ENCODE data around the gene CGB8. TPM values are rescaled to one million over a fixed set of nuclear protein-coding genes. Genes with fewer than 3 reads are reported as not detected.
A peak's percentile ranks its signal among the peaks of the same experiment; 100 is the strongest.
"Not testable (repeated sequence)": the region's sequence is repeated elsewhere in the genome, so short reads cannot be mapped to it uniquely, and the experiment has no call there.

CGB8 gene
- total RNA-seq, 1 donor from 2014 or later = 9.4 TPM

DNA sequence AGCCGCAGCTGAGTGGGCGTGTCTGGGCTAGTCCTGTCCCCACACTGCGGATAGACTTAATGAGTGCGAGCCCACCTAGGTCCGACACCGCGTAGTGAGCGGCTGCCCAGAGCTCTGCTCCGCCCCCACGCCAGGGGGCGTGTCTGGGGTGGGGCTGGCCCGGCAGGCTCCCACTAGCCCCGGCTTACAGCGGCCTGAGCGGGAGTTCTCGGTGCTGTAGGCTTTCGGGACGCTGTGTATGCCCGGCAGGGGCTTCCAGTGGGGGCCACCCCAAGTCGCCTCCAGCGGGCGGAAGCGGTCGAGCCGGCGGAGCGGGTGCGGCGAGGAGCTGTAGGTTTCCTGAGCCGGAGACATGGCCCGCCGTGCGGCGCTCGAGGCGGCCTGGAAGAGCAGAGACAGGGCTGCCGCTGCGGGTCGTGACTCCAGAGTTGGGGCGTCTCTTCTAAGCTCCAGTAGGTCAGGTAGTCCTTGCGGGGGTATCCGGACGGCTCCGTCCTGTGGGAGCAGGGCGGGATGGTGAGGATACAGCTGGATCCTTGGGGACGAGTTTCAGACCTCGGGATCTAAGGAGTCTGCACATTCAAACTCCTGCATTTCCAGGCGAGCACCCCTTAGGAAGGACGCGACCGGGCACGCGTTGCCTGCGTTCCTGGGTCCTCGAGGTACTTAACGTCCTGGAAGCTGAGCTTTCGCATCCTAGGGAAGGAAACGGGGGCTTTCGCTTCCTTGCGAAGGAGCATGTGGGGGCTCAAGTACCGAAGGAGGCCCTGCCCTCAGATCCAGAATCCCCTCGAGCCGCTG is 7.4 kb upstream of the CGB8 start:
- Histone ChIP-seq H3K9ac (ENCODE audit: low read length) (peak overlapping the region; percentile 81), H3K27me3 (ENCODE audit: insufficient read depth, low read length) (no peaks in the 10 kb centered on the region), H2AFZ (ENCODE audit: low read depth, low read length) (peak overlapping the region; percentile 78), H3K4me3 (ENCODE audit: insufficient read depth, low read depth, low read length) (peak overlapping the region; percentile 81), H3K79me2 (ENCODE audit: insufficient read depth, low read length) (peaks cover 52% of the 10 kb centered on the region), H4K20me1 (ENCODE audit: insufficient read depth, low read length) (peaks cover 29% of the 10 kb centered on the region), H3K4me2 (ENCODE audit: low read length) (peak overlapping the region; percentile 90), H3K9me3 (ENCODE audit: insufficient read depth, low read depth, low read length) (no peaks in the 10 kb centered on the region), H3K36me3 (ENCODE audit: insufficient read depth, low read length) (no peaks in the 10 kb centered on the region), H3K4me1 (ENCODE audit: insufficient read depth, low read length) (peaks cover 19% of the 10 kb centered on the region), H3K27ac (ENCODE audit: low read depth, low read length) (peak overlapping the region; percentile 23)
- H3K9me3 Mint-ChIP-seq (ENCODE audit: unreplicated experiment) = no peaks in the 10 kb centered on the region
- H3K27me3 Mint-ChIP-seq (ENCODE audit: low read depth, unreplicated experiment) = peaks cover 10% of the 10 kb centered on the region
- peak overlapping the region; percentile 93 for H3K4me3 Mint-ChIP-seq (ENCODE audit: unreplicated experiment)
- peak overlapping the region; percentile 69 for H3K27ac Mint-ChIP-seq (ENCODE audit: unreplicated experiment)
- H3K36me3 Mint-ChIP-seq (ENCODE audit: low read depth, unreplicated experiment) = peaks cover 7% of the 10 kb centered on the region
- FAIRE-seq (no peak), DNase-seq (ENCODE audit: low read depth) (peak; percentile 35)
- TF ChIP-seq EZH2 (IDR thresholded peaks at IDR 0.05; ENCODE audit: insufficient read depth, low read length) = no peak
- TF ChIP-seq, protein P1, sequence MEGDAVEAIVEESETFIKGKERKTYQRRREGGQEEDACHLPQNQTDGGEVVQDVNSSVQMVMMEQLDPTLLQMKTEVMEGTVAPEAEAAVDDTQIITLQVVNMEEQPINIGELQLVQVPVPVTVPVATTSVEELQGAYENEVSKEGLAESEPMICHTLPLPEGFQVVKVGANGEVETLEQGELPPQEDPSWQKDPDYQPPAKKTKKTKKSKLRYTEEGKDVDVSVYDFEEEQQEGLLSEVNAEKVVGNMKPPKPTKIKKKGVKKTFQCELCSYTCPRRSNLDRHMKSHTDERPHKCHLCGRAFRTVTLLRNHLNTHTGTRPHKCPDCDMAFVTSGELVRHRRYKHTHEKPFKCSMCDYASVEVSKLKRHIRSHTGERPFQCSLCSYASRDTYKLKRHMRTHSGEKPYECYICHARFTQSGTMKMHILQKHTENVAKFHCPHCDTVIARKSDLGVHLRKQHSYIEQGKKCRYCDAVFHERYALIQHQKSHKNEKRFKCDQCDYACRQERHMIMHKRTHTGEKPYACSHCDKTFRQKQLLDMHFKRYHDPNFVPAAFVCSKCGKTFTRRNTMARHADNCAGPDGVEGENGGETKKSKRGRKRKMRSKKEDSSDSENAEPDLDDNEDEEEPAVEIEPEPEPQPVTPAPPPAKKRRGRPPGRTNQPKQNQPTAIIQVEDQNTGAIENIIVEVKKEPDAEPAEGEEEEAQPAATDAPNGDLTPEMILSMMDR (IDR thresholded peaks at IDR 0.05; ENCODE audit: insufficient read depth, low read depth, low read length) = no peak
- H3K4me1 Mint-ChIP-seq (ENCODE audit: low read depth, unreplicated experiment) = peaks cover 11% of the 10 kb centered on the region

DNA sequence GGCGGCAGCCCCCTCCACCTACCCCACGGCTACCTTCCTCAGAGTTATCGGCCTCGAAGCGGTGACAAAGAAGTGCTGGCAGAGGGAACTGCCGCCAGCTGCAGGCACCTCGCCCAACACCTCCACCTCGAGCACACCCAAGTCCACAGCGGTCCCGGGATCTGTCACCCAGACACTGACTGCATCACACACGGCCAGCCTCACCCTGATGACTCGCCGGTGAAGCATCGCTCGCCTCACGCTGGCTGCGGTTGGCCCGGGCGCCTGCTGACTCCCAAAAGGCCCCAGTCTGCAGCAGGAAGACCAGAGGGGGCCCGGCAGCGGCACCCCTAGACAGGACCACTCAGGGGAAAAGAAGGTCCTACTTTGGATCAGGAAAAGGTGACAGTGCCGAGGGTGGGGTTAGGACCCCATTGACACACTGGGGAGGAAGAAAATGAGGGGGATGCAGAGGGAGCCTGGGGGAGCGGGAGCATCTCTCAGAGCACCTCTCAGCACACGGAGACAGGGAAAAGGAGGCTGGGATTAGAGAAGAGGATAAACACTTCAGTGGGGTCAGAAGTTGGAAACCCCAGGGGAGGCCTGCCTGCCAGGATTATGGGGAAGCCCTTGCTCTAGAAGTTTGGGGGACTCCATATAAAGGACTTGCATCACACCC is 1.6 kb upstream of the CGB8 start:
- not testable (repeated sequence) for H3K4me3 ChIP-seq (ENCODE audit: insufficient read depth, low read depth, low read length); H3K9me3 Mint-ChIP-seq (ENCODE audit: unreplicated experiment); H3K27me3 ChIP-seq (ENCODE audit: insufficient read depth, low read length); H3K79me2 ChIP-seq (ENCODE audit: insufficient read depth, low read length); H3K36me3 Mint-ChIP-seq (ENCODE audit: low read depth, unreplicated experiment); H4K20me1 ChIP-seq (ENCODE audit: insufficient read depth, low read length); H3K4me1 ChIP-seq (ENCODE audit: insufficient read depth, low read length); FAIRE-seq; H3K36me3 ChIP-seq (ENCODE audit: insufficient read depth, low read length); H3K9me3 ChIP-seq (ENCODE audit: insufficient read depth, low read depth, low read length); H3K27me3 Mint-ChIP-seq (ENCODE audit: low read depth, unreplicated experiment)
- peaks cover 11% of the 10 kb centered on the region for H3K4me1 Mint-ChIP-seq (ENCODE audit: low read depth, unreplicated experiment)
- H2AFZ ChIP-seq (ENCODE audit: low read depth, low read length) = peak overlapping the region; percentile 50
- peak overlapping the region; percentile 91 for H3K27ac Mint-ChIP-seq (ENCODE audit: unreplicated experiment)
- H3K4me3 Mint-ChIP-seq (ENCODE audit: unreplicated experiment) = peak overlapping the region; percentile 50
- peak overlapping the region; percentile 63 for H3K9ac ChIP-seq (ENCODE audit: low read length)
- H3K27ac ChIP-seq (ENCODE audit: low read depth, low read length) = peak overlapping the region; percentile 75
- H3K4me2 ChIP-seq (ENCODE audit: low read length) = peak overlapping the region; percentile 62
- peak; percentile 78 for DNase-seq (ENCODE audit: low read depth)

DNA sequence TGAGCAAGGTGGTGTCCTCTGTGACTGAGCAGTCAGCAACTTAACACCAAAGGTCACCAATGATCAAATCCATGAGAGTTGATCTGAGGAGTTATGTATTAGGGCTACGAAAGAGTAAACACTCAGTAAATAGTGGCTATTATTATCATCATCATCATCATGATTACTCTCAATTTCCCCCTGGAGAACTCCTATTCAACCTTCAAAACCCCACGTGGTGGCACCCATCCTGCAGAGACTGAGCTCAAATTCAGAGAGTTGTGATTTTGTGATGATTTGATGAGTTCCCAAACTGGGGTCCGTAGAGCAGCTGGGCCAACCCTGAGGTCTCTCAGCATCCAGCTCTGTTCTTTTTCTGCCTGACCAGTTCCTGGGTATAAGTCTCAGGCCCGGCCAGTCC is 923 bp upstream of the CGB8 start:
- H3K36me3 Mint-ChIP-seq (ENCODE audit: low read depth, unreplicated experiment); H3K4me3 Mint-ChIP-seq (ENCODE audit: unreplicated experiment); H3K27ac ChIP-seq (ENCODE audit: low read depth, low read length); H3K9me3 Mint-ChIP-seq (ENCODE audit: unreplicated experiment); H3K36me3 ChIP-seq (ENCODE audit: insufficient read depth, low read length); H4K20me1 ChIP-seq (ENCODE audit: insufficient read depth, low read length); H3K27me3 Mint-ChIP-seq (ENCODE audit: low read depth, unreplicated experiment); H3K27me3 ChIP-seq (ENCODE audit: insufficient read depth, low read length); H3K9me3 ChIP-seq (ENCODE audit: insufficient read depth, low read depth, low read length); H3K4me1 ChIP-seq (ENCODE audit: insufficient read depth, low read length); H3K9ac ChIP-seq (ENCODE audit: low read length); H2AFZ ChIP-seq (ENCODE audit: low read depth, low read length); FAIRE-seq; DNase-seq (ENCODE audit: low read depth); H3K79me2 ChIP-seq (ENCODE audit: insufficient read depth, low read length); H3K4me3 ChIP-seq (ENCODE audit: insufficient read depth, low read depth, low read length): not testable (repeated sequence)
- Mint-ChIP-seq H3K4me1 (ENCODE audit: low read depth, unreplicated experiment) (peaks cover 11% of the 10 kb centered on the region), H3K27ac (ENCODE audit: unreplicated experiment) (peak overlapping the region; percentile 91)
- H3K4me2 ChIP-seq (ENCODE audit: low read length) = peak overlapping the region; percentile 62

DNA sequence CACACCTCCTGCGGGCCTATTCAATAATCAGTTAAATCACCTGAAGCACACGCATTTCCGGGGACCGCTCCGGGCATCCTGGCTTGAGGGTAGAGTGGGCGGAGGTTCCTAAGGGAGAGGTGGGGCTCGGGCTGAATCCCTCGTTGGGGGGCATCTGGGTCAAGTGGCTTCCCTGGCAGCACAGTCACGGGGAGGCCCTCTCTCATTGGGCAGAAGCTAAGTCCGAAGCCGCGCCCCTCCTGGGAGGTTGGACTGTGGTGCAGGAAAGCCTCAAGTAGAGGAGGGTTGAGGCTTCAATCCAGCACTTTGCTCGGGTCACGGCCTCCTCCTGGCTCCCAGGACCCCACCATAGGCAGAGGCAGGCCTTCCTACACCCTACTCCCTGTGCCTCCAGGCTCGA is 5.4 kb downstream of the CGB8 start, which contains the start of gene CGB5:
Gene CGB5, plus strand, starts transcription at position 301 of the 400 bp plus-strand sequence. CDS start 362 bp downstream, outside the sequence.
- H3K9me3 Mint-ChIP-seq (ENCODE audit: unreplicated experiment); FAIRE-seq; H3K36me3 ChIP-seq (ENCODE audit: insufficient read depth, low read length); H3K36me3 Mint-ChIP-seq (ENCODE audit: low read depth, unreplicated experiment); H3K27me3 Mint-ChIP-seq (ENCODE audit: low read depth, unreplicated experiment); H4K20me1 ChIP-seq (ENCODE audit: insufficient read depth, low read length); H2AFZ ChIP-seq (ENCODE audit: low read depth, low read length); H3K79me2 ChIP-seq (ENCODE audit: insufficient read depth, low read length); H3K4me2 ChIP-seq (ENCODE audit: low read length); H3K9ac ChIP-seq (ENCODE audit: low read length); H3K9me3 ChIP-seq (ENCODE audit: insufficient read depth, low read depth, low read length); H3K4me3 ChIP-seq (ENCODE audit: insufficient read depth, low read depth, low read length); H3K27ac Mint-ChIP-seq (ENCODE audit: unreplicated experiment); H3K27me3 ChIP-seq (ENCODE audit: insufficient read depth, low read length); H3K27ac ChIP-seq (ENCODE audit: low read depth, low read length); DNase-seq (ENCODE audit: low read depth); H3K4me3 Mint-ChIP-seq (ENCODE audit: unreplicated experiment): not testable (repeated sequence)
- H3K4me1 ChIP-seq (ENCODE audit: insufficient read depth, low read length) = peaks cover 14% of the 10 kb centered on the region
- H3K4me1 Mint-ChIP-seq (ENCODE audit: low read depth, unreplicated experiment) = peaks cover 14% of the 10 kb centered on the region

DNA sequence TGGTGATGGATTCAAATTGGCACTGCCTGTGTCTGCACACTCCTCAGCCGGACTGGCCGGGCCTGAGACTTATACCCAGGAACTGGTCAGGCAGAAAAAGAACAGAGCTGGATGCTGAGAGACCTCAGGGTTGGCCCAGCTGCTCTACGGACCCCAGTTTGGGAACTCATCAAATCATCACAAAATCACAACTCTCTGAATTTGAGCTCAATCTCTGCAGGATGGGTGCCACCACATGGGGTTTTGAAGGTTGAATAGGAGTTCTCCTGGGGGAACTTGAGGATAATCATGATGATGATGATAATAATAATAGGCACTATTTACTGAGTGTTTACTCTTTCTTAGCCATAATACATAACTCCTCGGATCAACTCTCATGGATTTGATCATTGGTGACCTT is 6.2 kb downstream of the CGB8 start:
- not testable (repeated sequence) for H3K36me3 ChIP-seq (ENCODE audit: insufficient read depth, low read length); H3K9me3 Mint-ChIP-seq (ENCODE audit: unreplicated experiment); H3K4me3 ChIP-seq (ENCODE audit: insufficient read depth, low read depth, low read length); H3K9me3 ChIP-seq (ENCODE audit: insufficient read depth, low read depth, low read length); H3K36me3 Mint-ChIP-seq (ENCODE audit: low read depth, unreplicated experiment); H3K27me3 Mint-ChIP-seq (ENCODE audit: low read depth, unreplicated experiment); H4K20me1 ChIP-seq (ENCODE audit: insufficient read depth, low read length); FAIRE-seq; H3K9ac ChIP-seq (ENCODE audit: low read length); H3K27me3 ChIP-seq (ENCODE audit: insufficient read depth, low read length); H3K27ac Mint-ChIP-seq (ENCODE audit: unreplicated experiment); DNase-seq (ENCODE audit: low read depth); H3K27ac ChIP-seq (ENCODE audit: low read depth, low read length); H2AFZ ChIP-seq (ENCODE audit: low read depth, low read length); H3K4me3 Mint-ChIP-seq (ENCODE audit: unreplicated experiment); H3K79me2 ChIP-seq (ENCODE audit: insufficient read depth, low read length)
- Histone ChIP-seq H3K4me2 (ENCODE audit: low read length) (peak overlapping the region; percentile 53), H3K4me1 (ENCODE audit: insufficient read depth, low read length) (peaks cover 19% of the 10 kb centered on the region)
- peaks cover 19% of the 10 kb centered on the region for H3K4me1 Mint-ChIP-seq (ENCODE audit: low read depth, unreplicated experiment)
